Karpas-422 (cell line): ENCODE data around the gene ZNF138. TPM values are rescaled to one million over a fixed set of nuclear protein-coding genes. Genes with fewer than 3 reads are reported as not detected.
"Not testable (repeated sequence)": the region's sequence is repeated elsewhere in the genome, so short reads cannot be mapped to it uniquely, and the experiment has no call there.

Source experiments
- DNase-seq: peaks from one replicate; pipeline ENCODE4 v3.0.0-alpha.2; 2015
- H2AFZ ChIP-seq: fragments of 200-600 bp; sonication (generic); 2 replicates; pipeline ENCODE4 v1.6.1; 2014; ENCODE audit warnings: antibody characterized with exemption, low read length, mixed read lengths
- H3K27ac ChIP-seq: fragments of 200-600 bp; sonication (generic); 2 replicates; pipeline ENCODE4 v1.5.1; 2014; ENCODE audit warnings: mild to moderate bottlenecking, low read length, moderate library complexity
- H3K27me3 ChIP-seq: fragments of 200-600 bp; sonication (generic); 2 replicates; pipeline ENCODE4 v1.6.1; 2014; ENCODE audit warnings: low read length, mixed read lengths
- H3K36me3 ChIP-seq: fragments of 200-600 bp; sonication (generic); 2 replicates; pipeline ENCODE4 v1.6.1; 2014; ENCODE audit warnings: low read length, mixed read lengths; ENCODE audit not compliant: insufficient read depth
- H3K4me1 ChIP-seq: fragments of 200-600 bp; sonication (generic); 2 replicates; pipeline ENCODE4 v1.6.1; 2014; ENCODE audit warnings: mild to moderate bottlenecking, low read length, mixed read lengths
- H3K4me2 ChIP-seq: fragments of 200-600 bp; sonication (generic); 2 replicates; pipeline ENCODE4 v1.6.1; 2014; ENCODE audit warnings: low read length, low read depth, mild to moderate bottlenecking; ENCODE audit not compliant: poor library complexity, severe bottlenecking
- H3K4me3 ChIP-seq: fragments of 200-600 bp; sonication (generic); 2 replicates; pipeline ENCODE4 v1.5.1; 2014; ENCODE audit warnings: mild to moderate bottlenecking, antibody characterized with exemption, low read length, mixed read lengths
- H3K79me2 ChIP-seq: fragments of 200-600 bp; sonication (generic); 2 replicates; pipeline ENCODE4 v1.6.1; 2014; ENCODE audit warnings: mild to moderate bottlenecking, low read length, mixed read lengths
- H3K9ac ChIP-seq: fragments of 200-600 bp; sonication (generic); 2 replicates; pipeline ENCODE4 v1.6.0; 2014; ENCODE audit warnings: low read length
- H3K9me2 ChIP-seq: fragments of 200-600 bp; sonication (generic), shearing (Covaris generic); replicated peaks from 2 replicates; pipeline ENCODE4 v1.6.0; 2014; ENCODE audit warnings: mild to moderate bottlenecking, low read length, moderate library complexity; ENCODE audit not compliant: insufficient read depth
- H3K9me3 ChIP-seq: fragments of 300-700, 200-600 bp; sonication (generic); 2 replicates; pipeline ENCODE4 v1.6.1; 2014; ENCODE audit warnings: low read length, mixed read lengths
- H4K20me1 ChIP-seq: fragments of 200-600 bp; sonication (generic); 2 replicates; pipeline ENCODE4 v1.6.1; 2014; ENCODE audit warnings: mild to moderate bottlenecking, antibody characterized with exemption, low read length, low read depth; ENCODE audit not compliant: insufficient read depth
- total RNA-seq: library from RNA; depleted of rRNA; stranded (reverse); fragments of >200 nt; shearing (Covaris generic); gene quantifications from 2 replicates; pipeline ENCODE4 v1.2.3, GENCODE V29; 2014; ENCODE audit warnings: low replicate concordance

Gene ZNF138
- total RNA-seq, 1 experiment from 2014 or later: 27.2 TPM

DNA sequence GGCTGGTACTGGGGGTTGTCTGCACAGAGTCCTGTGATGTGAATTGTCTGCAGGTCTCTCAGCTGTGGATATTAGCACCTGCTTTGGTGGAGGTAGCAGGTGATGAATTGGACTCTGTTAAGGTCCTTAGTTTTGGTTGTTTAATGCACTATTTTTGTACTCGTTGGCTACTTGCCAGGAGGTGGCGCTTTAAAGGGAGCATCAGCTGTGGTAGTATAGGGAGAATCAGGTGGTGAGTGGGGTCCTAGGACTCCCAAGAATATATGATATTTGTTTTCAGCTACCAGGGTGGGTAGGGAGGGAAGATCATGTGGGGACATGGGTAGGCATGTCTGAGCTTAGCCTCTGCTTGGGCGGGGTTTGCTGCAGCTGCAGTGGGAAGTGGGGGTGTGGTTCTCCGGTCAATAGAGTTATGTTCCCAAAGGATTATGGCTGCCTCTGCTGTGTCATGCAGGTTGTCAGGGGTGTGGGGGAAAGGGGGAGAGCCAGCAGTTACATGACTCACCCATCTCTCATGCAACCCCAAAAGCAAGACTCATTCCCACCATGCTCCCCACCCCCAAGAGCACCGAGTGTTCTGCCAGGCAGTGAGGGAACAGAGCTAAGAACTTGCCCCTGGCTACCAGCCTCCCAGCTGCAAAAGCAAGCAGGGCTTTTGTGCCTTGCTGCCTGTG is 55.2 kb downstream of the ZNF138 start:
- Histone ChIP-seq H3K27me3 (no peaks in the 10 kb centered on the region), H3K9ac (no peak overlapping the region), H3K79me2 (no peaks in the 10 kb centered on the region), H2AFZ (no peak overlapping the region), H3K9me3 (no peaks in the 10 kb centered on the region), H3K4me2 (no peak overlapping the region), H3K4me1 (no peaks in the 10 kb centered on the region), H3K27ac (no peak overlapping the region), H4K20me1 (no peaks in the 10 kb centered on the region), H3K4me3 (no peak overlapping the region), H3K36me3 (no peaks in the 10 kb centered on the region), H3K9me2 (no peaks in the 10 kb centered on the region)
- DNase-seq: peak; percentile 50

DNA sequence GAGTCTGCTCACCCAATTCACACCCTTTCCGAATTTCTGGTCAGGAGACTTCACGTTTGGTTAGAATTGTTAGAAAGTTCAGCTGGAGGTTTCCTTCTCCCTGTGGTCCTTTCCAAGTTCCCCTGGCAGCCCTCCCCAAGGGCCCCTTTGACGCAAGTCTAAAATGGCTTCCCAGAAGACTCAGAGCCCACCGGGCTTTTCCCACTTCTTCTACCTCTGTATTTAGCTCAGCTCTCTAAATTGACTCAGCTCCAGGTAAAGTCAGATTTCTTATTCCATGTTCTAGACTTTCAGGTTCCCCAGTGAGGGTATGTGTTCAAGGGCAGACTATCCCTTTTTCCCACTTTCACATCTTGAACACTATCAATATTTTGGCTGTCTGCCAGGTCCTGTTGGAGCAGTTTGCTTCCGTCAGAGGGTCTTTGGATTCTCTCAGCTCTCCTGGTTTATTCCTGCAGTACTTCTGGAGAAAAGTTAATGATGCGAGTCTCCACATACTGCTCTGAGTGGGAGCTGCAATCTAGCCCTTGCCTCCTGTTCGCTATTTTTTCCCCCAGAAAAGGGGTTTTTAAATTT is 55.8 kb downstream of the ZNF138 start:
- Histone ChIP-seq H3K9me3 (no peaks in the 10 kb centered on the region), H3K27me3 (no peaks in the 10 kb centered on the region), H3K4me3 (no peak overlapping the region), H3K9me2 (no peaks in the 10 kb centered on the region), H3K4me2 (no peak overlapping the region), H3K36me3 (no peaks in the 10 kb centered on the region), H3K9ac (no peak overlapping the region), H3K4me1 (no peaks in the 10 kb centered on the region), H3K27ac (no peak overlapping the region), H4K20me1 (no peaks in the 10 kb centered on the region), H3K79me2 (no peaks in the 10 kb centered on the region), H2AFZ (no peak overlapping the region)
- DNase-seq: no peak

DNA sequence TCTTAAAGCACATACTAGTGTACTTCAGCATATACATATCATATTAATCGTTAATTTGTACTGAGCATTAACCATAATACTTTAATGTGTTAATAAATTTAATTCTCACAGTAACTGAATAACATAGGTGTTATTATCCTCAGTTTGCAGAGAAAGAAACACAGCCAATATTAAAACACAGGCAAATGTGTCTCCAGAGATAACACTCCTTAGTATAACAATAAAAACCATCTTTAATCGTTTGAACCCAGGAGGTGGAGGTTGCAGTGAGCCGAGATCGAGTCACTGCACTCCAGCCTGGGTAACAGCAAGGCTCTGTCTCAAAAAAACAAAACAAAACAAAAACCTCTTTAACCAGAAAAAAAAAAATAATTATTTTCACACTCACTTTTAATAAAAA is 59.5 kb downstream of the ZNF138 start:
- Histone ChIP-seq H4K20me1 (no peaks in the 10 kb centered on the region), H3K36me3 (no peaks in the 10 kb centered on the region), H3K4me1 (no peaks in the 10 kb centered on the region), H3K9ac (no peak overlapping the region), H3K79me2 (no peaks in the 10 kb centered on the region), H3K27ac (no peak overlapping the region), H3K4me2 (no peak overlapping the region), H3K27me3 (no peaks in the 10 kb centered on the region), H3K9me2 (no peaks in the 10 kb centered on the region), H2AFZ (no peak overlapping the region), H3K9me3 (no peaks in the 10 kb centered on the region), H3K4me3 (no peak overlapping the region)
- no peak for DNase-seq

DNA sequence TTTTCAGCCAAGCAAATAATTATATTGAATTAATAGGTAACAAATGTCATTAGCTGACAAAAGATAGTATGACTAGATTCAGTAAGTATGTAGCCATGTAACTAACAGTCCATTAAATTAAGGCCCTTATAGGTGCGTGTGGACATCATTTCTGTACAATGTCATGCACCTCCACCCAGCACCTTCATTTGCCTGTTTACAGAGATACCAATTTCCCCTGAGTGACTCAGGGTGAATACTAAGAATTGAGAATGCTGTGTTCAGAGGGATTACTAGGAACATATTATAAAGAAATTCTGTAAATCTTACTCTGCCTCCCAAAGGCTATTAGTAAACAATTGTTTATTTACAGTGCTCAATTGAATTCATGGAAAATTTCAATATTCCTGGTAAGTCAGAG is 60.7 kb downstream of the ZNF138 start:
- DNase-seq: no peak
- Histone ChIP-seq H3K9me3 (no peaks in the 10 kb centered on the region), H2AFZ (no peak overlapping the region), H3K9ac (no peak overlapping the region), H3K27ac (no peak overlapping the region), H3K79me2 (no peaks in the 10 kb centered on the region), H3K4me2 (no peak overlapping the region), H3K4me3 (no peak overlapping the region), H3K36me3 (no peaks in the 10 kb centered on the region), H3K27me3 (no peaks in the 10 kb centered on the region), H3K9me2 (no peaks in the 10 kb centered on the region), H4K20me1 (no peaks in the 10 kb centered on the region), H3K4me1 (no peaks in the 10 kb centered on the region)

DNA sequence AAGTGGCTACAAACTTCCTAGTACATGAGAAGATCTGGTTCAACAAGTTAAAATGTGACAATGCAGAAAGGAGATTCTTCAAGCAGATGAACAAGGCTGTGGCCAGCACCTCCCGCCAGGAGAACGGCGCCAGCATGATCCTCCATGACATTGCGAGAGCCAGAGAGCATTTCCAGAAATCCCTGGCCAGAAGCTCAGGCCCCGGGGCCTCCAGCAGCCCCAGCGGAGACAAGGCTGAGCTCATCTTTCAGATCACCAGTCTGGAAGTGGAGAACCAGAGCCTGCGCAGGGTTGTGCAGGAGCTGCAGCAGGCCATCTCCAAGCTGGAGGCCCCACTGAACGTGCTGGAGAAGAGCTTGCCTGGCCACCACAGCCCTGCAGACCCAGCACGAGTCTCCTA is 68.8 kb downstream of the ZNF138 start:
- no peak for DNase-seq
- no peaks in the 10 kb centered on the region for H3K9me3 ChIP-seq
- no peak overlapping the region for H3K27ac ChIP-seq
- no peaks in the 10 kb centered on the region; the same call in 1 of the 2 replicates for H3K4me1 ChIP-seq
- H3K9me2 ChIP-seq: no peaks in the 10 kb centered on the region
- no peak overlapping the region for H3K4me3 ChIP-seq
- H2AFZ ChIP-seq: no peak overlapping the region
- H3K4me2 ChIP-seq: no peak overlapping the region
- H3K27me3 ChIP-seq: no peaks in the 10 kb centered on the region
- H4K20me1 ChIP-seq: no peaks in the 10 kb centered on the region
- no peaks in the 10 kb centered on the region for H3K79me2 ChIP-seq
- H3K9ac ChIP-seq: no peak overlapping the region
- H3K36me3 ChIP-seq: no peaks in the 10 kb centered on the region

DNA sequence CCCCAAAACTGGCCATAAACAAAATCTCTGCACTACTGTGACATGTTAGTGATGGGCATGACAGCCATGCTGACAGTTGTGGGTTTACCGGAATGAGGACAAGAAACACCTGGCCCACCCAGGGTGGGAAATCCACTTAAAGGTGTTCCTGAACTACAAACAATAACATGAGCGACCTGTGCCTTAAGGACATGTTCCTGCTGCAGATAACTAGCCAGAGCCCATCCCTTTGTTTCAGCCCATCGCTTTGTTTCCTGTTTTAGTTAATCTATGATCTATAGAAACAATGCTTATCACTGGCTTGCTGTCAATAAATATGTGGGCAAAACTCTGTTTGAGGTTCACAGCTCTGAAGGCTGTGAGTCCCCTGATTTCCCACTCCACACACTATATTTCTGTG is 69.3 kb downstream of the ZNF138 start:
- DNase-seq, H3K27me3 ChIP-seq, H3K27ac ChIP-seq, H4K20me1 ChIP-seq, H3K36me3 ChIP-seq, H2AFZ ChIP-seq, H3K9ac ChIP-seq, H3K9me2 ChIP-seq, H3K79me2 ChIP-seq, H3K9me3 ChIP-seq, H3K4me1 ChIP-seq, H3K4me2 ChIP-seq, H3K4me3 ChIP-seq: not testable (repeated sequence)

DNA sequence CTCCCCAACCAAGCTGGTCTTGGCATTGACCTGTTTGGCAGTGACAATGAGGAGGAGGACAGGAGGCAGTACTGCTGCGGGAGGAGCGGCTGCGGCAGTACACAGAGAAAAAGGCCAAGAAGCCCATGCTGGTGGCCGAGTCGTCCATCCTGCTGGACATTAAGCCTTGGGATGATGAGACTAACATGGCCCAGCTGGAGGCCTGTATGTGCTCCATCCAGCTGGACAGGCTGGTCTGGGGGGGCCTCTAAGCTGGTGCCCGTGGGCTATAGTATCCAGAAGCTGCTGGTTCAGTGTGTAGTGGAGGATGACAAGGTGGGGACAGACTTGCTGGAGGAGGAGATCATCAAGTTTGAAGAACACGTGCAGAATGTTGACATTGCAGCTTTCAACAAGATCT is 69.7 kb downstream of the ZNF138 start:
- Histone ChIP-seq H4K20me1 (no peaks in the 10 kb centered on the region), H3K4me3 (no peak overlapping the region), H3K4me1 (no peaks in the 10 kb centered on the region; the same call in 1 of the 2 replicates), H3K4me2 (no peak overlapping the region), H3K79me2 (no peaks in the 10 kb centered on the region), H3K9me2 (no peaks in the 10 kb centered on the region), H3K9ac (no peak overlapping the region), H3K36me3 (no peaks in the 10 kb centered on the region), H3K27me3 (no peaks in the 10 kb centered on the region), H2AFZ (no peak overlapping the region), H3K27ac (no peak overlapping the region), H3K9me3 (no peaks in the 10 kb centered on the region)
- no peak for DNase-seq

DNA sequence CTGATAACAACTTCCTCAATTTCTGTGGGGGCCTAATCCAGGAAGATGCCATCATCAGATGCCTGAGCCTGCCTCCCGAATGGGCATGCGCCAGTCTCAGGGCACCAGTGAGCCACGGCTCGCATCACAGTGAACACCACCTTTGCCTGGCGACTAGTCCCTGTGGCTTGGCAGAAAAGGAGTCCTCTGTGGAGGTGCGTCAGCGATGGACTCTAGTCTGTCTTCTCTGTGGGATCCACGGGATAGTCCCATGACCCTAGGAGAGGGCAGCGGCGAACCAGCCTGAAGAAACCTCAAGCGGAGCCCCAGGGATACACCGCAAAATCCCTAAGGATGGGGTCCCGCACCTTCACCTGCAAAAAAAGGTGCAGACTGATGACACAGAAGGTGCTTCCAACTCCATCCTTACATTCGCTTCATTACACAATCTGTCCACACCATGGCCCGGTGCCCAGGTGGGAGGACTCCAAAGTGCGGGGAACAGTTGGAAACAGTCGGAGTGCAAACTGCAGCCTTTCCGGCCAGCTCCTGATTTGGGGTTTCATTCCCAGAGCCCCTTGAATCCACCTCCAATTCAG is 73.7 kb downstream of the ZNF138 start:
- Histone ChIP-seq H3K79me2 (no peaks in the 10 kb centered on the region), H3K4me1 (no peaks in the 10 kb centered on the region; the same call in 1 of the 2 replicates), H3K9ac (no peak overlapping the region), H2AFZ (no peak overlapping the region), H3K36me3 (no peaks in the 10 kb centered on the region), H3K4me2 (no peak overlapping the region), H3K27me3 (no peaks in the 10 kb centered on the region), H4K20me1 (no peaks in the 10 kb centered on the region), H3K4me3 (no peak overlapping the region), H3K9me3 (no peaks in the 10 kb centered on the region), H3K9me2 (no peaks in the 10 kb centered on the region), H3K27ac (no peak overlapping the region)
- DNase-seq: no peak
